ENCODE measurements around the gene MYADM.
A peak's percentile ranks its signal among the peaks of the same experiment; 100 is the strongest.
"Not testable (repeated sequence)": the region's sequence is repeated elsewhere in the genome, so short reads cannot be mapped to it uniquely, and the experiment has no call there.

The MYADM gene

DNA sequence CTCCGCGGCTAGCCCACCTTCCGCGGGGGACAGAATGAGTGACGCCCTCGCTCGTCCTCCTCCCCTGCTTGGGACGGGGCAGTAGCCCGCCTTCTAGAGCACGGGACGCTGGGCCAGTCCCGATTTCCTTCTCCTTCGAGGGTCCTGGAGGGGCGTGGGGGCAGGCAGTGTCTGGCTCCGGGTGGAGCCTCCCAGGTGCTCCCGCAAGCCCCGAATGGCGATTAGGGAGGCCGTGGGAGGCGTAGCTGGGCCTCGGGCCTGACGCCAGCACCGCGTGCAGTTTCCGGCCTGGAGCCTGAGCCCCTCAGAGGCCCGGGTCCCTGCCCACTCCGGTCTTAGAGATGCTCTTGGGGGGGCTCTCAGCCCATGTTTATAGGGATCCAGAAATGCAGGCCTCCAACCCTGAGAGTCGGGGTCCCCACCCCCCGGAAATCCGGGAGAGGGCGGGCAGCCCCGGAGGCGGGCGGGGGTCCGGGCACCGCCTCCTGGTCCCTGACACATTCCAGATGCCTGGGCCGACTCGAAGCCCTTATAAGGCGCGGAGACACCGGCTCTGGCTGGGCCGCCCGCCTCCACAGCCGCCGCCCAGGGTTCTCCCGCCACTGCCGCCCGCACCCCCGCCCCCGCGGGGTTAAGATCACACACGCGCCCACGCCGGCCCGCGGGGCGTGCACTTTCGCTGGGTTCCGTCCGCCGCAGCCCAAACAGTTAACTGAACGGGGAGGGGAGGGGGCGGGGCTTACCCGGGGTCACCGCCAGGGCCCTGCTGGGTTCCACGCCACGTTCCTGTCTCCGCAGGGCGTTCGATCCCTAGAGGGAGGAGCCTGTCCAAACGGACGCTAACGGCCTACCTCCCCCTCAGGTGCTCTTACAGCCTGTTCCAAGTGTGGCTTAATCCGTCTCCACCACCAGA is 1.5 kb downstream of the MYADM start:
- DNase-seq = peak; percentile 53

DNA sequence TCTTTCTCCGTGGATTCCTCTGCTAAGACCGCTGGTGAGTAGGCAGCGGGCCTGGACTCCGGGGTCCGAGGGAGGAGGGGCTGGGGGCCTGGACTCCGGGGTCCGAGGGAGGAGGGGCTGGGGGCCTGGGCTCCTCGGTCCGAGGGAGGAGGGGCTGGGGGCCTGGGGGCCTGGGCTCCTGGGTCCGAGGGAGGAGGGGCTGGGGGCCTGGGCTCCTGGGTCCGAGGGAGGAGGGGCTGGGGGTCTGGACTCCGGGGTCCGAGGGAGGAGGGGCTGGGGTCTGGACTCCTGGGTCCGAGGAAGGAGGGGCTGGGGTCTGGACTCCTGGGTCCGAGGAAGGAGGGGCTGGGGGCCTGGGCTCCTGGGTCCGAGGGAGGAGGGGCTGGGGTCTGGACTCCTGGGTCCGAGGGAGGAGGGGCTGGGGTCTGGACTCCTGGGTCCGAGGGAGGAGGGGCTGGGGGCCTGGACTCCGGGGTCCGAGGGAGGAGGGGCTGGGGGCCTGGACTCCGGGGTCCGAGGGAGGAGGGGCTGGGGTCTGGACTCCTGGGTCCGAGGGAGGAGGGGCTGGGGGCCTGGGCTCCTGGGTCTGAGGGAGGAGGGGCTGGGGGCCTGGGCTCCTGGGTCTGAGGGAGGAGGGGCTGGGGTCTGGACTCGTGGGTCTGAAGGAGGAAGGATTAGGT is 2.3 kb downstream of the MYADM start:
- DNase-seq = not testable (repeated sequence)

DNA sequence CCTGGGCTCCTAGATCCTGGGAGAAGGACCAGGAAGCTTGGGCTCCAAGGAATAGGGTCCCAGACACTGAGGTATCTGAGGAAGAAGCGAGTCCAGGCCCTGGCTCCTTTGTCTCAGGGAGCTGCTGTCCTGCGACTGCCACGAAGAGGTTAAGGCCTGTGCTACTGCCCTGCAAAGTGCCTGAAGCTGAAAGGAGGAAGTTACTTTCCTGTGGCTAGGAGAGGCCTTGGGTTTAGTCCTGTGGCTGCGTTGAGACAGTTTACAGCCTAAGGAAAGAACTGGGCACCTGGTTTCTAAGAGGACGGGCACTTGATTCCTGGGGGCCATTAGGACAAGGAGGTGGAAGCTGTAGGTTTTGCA is 2.8 kb downstream of the MYADM start:
- no peak for DNase-seq

DNA sequence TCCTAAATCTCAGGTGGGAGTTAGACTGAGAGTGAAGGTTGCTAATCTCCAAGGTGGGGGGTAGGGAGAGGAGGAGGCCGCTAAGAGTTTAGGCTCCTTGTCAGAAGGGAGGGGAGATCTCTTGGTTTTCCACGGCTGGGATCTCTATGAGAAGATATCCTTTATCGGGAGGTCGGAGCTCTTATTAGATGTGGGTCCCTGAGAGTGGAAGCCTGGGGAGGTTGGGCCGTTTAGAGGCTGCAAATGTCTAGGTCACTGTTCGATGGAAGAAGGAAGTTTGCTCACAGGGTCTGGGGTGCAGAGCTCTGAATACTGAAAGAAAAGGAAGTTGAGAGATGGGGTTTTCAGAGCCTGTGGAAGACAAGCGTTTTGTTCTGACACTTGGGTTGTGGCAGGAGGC is 3.8 kb downstream of the MYADM start:
- DNase-seq = no peak

DNA sequence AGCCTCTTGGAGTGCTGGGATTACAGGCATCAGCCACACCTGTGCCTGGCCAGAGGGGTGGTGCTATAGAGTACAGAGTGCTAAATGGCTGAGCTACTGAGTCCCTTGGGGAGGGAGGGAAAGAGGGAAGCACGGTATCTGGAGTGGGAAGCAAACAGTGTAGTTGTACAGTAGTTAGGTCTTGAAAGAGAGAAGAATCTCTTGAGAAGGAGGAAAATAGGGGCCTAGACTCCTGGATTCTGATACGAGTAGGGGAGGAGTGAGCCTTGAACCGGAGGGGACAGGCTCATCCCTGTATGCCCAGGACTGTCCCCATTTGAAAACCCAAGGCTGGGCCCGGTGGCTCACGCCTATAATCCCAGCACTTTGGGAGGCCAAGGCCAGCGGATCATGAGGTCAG is 5.1 kb downstream of the MYADM start:
- no peak for DNase-seq

DNA sequence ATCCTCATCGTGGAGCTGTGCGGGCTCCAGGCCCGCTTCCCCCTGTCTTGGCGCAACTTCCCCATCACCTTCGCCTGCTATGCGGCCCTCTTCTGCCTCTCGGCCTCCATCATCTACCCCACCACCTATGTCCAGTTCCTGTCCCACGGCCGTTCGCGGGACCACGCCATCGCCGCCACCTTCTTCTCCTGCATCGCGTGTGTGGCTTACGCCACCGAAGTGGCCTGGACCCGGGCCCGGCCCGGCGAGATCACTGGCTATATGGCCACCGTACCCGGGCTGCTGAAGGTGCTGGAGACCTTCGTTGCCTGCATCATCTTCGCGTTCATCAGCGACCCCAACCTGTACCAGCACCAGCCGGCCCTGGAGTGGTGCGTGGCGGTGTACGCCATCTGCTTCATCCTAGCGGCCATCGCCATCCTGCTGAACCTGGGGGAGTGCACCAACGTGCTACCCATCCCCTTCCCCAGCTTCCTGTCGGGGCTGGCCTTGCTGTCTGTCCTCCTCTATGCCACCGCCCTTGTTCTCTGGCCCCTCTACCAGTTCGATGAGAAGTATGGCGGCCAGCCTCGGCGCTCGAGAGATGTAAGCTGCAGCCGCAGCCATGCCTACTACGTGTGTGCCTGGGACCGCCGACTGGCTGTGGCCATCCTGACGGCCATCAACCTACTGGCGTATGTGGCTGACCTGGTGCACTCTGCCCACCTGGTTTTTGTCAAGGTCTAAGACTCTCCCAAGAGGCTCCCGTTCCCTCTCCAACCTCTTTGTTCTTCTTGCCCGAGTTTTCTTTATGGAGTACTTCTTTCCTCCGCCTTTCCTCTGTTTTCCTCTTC is 6.3 kb downstream of the MYADM start:
- no peak for DNase-seq

DNA sequence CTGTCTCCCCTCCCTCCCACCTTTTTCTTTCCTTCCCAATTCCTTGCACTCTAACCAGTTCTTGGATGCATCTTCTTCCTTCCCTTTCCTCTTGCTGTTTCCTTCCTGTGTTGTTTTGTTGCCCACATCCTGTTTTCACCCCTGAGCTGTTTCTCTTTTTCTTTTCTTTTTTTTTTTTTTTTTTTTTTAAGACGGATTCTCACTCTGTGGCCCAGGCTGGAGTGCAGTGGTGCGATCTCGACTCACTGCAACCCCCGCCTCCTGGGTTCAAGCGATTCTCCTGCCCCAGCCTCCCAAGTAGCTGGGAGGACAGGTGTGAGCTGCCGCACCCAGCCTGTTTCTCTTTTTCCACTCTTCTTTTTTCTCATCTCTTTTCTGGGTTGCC is 6.9 kb downstream of the MYADM start:
- DNase-seq = no peak

DNA sequence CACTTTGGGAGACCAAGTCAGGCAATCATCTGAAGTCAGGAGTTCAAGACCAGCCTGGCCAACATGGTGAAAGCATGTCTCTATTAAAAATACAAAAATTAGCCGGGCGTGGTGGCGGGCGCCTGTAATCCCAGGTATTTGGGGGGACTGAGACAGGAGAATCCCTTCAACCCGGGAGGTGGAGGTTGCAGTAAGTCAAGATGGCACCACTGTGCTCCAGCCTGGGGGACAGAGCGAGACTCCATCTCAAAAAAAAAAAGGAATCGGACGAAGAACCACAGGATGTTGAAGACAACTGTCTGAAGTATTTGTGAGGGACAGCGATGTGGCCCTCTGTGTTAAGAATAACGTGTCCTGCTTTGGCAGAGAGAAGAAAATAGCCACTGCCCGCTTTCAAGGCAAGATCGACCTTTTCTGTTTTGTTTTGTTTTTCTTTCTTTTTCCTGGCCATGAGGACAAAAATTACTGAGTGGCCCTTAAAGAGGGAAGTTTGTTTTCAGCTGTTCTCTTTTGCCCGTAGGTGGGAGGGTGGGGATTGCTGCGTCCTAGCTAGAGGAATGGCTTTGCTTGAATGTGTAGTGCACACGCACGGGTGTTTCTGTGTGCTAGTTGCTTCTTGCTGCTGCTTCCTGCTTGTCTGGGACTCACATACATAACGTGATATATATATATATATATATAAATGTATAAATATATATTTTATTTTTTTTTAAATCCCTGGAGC is 8.1 kb downstream of the MYADM start:
- no peak for DNase-seq

DNA sequence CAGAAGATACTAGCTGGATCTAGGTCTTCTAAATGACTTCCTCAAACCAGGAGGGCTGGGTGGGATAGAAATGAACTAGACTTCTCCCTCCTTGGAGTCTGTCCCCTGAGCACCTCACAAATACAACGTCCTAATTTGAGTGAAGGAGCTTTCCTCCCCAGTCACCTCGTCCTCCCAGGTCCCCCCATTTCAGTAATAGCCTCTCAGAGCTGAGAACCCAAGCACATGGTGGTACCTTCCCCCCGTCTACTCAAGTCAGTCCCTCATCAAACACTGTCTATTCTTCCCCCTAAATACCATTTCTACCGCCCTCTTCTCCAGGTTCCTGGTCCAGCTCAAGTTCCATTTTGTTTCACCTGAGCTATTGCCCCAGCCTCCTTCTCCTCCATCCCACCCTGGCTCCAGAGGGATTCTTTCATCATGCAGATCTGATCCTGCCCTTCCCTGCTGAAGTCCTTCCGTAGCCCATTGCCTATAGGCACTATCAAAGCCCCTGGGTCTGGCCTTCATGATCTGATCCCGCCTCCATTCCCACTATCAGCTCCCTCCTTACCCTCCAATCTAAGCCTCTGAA is 9.1 kb downstream of the MYADM start:
- no peak for DNase-seq

DNA sequence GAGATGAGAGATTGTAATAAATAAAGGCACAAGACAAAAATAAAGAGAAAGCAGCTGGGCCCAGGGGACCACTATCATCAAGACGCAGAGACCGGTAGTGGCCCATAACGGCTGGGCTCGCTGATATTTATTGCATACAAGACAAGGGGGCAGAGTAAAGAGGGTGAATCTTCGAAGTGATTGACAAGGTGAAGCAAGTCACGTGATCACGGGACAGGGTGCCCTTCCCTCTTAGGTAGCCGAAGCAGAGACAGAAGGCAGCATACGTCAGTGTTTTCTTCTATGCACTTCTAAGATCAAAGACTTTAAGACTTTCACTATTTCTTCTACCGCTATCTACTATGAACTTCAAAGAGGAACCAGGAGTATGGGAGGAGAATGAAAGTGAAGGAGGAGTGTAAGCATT is 9.7 kb downstream of the MYADM start:
- DNase-seq = no peak

DNA sequence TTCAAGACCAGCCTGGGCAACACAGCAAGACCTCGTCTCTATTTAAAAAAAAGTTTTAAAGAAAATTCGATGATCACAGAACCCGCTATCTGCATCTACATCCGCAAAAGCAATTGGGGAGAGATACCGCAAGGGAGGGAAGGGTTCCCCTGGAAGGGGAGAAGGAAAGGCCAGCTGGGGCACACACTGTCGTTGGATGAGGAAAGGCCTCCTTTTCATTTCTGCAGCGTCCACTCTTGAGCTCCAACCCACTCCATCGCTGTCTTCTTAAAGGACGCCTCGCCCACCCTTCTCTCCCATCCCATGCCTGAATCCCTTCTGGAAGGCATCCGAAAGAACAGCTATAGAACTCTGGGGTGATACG is 11.1 kb downstream of the MYADM start:
- no peak for DNase-seq

DNA sequence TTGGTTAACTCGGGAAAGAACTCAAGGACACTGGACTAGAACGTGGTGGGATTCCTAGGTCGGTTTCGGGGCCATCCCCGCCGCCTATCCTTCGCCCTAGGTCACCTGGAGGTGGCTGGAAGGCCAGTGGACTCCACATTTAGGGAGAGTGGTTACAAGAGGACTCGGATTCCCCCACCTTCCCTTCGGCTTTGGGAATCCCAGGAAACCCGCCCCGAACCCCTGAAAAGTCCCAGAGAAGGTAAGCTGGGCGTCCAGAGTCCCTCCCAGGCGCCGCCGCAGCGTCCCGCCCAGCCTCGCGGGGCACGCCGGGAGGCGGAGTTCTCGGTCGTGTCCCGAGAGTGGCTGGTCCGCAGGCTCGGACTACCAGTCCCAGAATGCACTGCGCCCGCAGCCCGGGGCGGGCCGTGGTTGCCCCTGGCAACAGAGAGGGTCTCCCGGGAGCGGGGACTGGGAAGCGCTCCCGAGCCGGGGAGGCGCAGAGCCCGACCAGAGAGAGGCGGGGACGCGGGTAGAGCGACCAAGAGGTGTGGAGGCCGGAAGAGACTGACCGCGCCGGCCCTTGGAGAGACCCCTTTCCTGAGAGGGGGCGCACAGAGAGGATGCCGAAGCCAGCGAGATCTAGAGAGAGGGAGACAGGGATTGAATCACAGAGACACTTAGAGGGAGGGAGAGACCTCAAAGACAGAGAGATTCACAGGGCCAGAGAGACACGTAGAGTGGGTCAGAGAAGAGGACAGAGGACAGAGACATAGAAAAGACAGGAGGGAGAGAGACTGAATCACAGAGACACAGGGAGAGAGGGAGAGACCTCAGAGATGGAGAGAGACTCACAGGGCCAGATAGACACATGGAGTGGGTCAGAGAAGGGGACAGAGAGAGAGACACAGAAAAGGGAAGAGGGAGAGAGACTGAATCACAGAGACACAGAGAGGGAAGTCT is 11.7 kb downstream of the MYADM start:
- DNase-seq = peak; percentile 85

DNA sequence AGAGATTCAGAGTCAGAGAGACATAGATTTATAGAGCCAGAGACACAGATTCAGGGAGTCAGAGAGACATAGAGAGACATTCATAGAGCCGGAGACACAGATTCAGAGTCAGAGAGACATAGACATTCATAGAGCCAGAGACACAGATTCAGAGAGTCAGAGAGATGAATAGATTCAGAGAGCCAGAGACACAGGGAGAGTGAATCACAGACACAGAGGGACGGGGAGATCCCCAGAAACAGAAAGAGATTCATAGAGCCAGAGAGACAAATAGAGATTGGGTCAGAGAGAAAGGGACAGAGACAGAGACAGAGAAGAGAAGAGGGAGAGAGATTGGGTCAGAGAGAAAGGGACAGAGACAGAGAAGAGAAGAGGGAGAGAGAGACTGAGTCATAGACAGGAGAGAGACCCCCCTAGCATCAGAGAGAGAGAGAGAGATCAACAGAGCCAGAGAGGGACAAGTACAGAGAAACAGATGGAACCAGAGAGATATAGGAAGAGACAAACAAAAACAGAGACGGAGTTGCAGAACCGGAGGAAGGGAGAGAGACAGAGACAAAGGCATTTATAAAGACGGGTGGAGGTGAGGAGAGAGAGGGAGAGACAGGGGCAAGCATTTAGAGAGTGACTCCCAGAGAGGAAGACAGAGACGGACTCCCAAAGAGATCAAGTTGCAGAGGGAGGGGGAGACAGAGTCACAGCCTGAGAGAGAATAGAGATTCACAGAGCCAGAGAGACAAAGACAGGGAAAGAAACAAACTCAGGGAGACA is 13.2 kb downstream of the MYADM start:
- DNase-seq = no peak

DNA sequence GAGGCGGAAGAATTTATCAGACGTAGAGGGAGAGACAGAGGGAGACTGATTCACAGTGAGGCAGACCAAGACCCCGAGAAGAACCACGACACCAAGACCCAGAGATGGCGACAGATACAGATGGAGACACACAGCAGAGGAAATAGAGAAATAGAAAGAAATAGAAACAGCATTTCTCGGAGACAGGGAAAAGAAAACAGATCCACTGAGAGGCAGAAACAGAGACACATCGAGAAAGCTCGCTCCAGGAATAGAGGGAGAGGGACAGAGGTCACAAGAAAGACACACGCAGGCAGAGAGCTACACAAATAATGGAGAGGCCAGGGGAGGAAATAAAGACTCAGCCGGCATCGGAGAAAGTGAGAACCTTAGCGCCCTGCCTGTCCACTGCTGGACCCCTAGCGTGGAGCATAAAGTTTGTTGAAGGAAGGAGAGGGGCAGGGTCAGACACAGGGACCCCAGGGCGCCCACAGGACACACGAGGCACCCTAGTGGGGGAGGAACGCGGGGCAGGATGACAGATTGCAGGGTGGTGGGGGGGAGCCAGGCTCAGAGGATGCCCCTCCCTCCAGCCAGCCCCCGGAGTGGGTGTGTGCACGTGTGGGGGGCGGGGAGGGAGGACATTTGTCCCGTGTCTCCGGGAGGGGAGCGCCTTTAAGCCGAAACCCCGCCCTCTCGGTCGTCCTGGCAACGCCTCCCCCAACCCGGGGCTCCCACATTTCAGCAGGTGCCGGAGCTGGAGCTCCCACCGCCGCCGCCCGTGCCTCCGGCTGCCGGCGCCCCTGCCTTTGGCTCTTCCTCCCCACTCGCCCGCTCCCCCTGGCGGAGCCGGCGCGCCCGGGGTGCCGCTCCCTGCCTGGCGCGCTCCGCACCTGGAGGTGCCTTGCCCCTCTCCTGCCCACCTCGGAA is 14.1 kb downstream of the MYADM start, which contains the start of gene PRKCG:
TSS of gene PRKCG (plus strand) at position 716 of the 909 bp plus-strand sequence. CDS start 298 bp downstream, outside the sequence.
- no peak for DNase-seq

DNA sequence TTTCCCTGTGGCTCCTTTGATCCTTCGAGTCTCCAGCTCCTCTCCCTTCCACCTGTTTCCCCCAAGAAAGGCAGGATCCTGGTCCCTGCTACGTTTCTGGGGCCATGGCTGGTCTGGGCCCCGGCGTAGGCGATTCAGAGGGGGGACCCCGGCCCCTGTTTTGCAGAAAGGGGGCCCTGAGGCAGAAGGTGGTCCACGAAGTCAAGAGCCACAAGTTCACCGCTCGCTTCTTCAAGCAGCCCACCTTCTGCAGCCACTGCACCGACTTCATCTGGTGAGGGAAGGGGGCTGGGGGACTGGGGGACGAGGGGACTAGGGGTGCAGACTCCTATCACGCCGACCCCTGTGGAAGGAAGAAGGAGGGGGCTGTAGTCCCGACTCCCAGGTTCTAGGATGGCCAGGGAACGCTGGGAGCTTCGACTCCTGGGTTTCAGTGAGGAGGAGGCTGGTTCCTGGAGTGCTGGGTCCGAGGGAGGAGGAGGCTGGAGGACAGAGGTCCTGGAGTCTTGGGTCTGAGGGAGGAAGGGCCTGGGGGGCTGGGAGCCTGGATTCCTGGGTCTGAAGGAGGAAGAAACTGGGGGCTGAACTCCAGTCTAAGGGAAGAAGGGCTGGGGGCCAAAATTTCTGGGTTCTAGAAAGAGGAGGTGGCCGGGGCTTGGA is 14.8 kb downstream of the MYADM start:
- DNase-seq = no peak

DNA sequence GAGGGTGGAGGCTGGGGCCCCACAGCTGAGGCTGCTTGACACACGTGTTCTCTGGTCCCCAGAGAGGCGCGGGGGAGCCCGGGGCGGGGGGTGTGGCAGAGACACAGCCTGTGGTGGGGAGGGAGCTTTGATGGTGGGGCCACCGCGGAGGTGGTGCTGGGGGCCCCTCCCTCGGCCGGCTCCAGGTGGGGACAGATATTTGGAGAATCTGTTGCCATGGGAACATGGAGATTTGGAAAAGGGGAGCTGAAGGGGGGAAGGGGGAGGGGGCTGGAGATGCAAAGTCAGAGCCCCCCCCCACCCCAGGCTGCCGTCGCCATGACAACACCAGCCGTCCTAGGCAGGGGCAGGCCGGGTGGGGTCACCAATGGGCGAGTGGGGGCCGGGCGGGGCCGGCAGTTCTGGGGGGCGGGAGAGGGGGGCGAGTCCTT is 15.6 kb downstream of the MYADM start:
- no peak for DNase-seq

DNA sequence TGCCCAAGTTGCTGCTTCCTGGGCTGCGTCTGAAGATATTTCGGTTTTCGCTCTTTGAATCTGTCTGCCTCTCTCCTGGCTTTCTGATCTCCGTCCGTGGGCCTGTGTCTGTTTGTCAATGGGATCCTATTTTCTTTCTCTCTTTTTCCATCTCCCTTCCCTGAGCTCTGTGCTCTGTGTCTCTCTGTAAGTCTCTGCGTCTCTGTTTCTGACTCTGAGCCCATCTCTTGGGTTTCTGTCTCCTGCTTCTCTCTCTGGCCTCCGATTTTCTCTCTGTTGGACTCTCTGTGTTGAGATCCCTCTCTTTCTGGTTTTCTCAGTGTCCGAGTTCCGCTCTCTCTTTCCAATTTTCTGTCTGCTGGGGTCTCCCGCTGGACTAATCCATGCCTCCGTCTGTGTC is 16.1 kb downstream of the MYADM start:
- no peak for DNase-seq

DNA sequence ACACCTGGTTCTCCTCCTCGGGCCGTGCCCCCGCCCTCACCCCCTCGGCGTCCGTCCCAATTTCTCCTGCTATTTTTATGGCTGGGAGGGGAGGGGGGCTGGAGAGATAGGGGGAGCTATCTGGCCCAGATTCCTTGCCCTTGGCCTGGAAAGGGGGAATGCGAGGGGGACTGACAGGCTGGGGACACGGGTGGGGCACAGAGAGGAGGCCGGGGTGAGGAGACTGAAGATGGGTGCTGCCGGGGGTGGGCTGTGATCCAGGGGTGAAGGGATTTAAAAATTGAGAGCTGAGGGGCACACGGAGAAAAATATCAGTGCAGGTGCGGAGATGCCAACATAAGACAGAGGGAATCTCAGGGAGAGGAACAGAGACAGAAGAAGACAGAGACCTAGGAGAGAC is 16.6 kb downstream of the MYADM start:
- no peak for DNase-seq

DNA sequence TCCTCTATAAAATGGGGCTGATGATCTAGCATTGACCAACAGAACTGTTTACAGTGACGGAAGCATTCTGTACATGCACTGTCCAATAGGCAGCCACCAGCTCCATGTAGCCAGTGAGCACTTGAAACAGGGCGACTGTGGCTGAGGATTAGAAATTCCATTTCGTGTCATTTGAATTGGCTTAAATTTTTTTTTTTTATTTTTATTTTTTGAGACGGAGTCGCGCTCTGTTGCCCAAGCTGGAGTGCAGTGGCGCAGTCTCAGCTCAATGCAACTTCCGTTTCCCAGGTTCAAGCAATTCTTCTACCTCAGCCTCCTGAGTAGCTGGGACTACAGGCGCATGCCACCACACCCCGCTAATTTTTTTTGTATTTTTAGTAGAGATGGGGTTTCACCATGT is 17.4 kb downstream of the MYADM start:
- no peak for DNase-seq
